Ishikawa (cell line): ENCODE data around the gene CELSR2.

Experiments used
- CEBPB ChIP-seq: IDR thresholded peaks from 2 replicates; pipeline ENCODE4 v1.6.1; 2012
- CREB1 ChIP-seq: IDR thresholded peaks from 2 replicates; pipeline ENCODE4 v1.6.1; 2012; ENCODE audit warnings: low read depth
- EGR1 ChIP-seq: IDR thresholded peaks from 2 replicates; pipeline ENCODE4 v1.6.1; 2012
- EP300 ChIP-seq: IDR thresholded peaks from 2 replicates; pipeline ENCODE4 v1.6.1; 2012; ENCODE audit warnings: borderline replicate concordance
- FOXM1 ChIP-seq: IDR thresholded peaks from 2 replicates; pipeline ENCODE4 v1.6.1; 2012; ENCODE audit warnings: low read depth, borderline replicate concordance
- MAX ChIP-seq: IDR thresholded peaks from 2 replicates; pipeline ENCODE4 v1.6.1; 2012
- NFIC ChIP-seq: IDR thresholded peaks from 2 replicates; pipeline ENCODE4 v1.6.1; 2012
- RAD21 ChIP-seq: IDR thresholded peaks from 2 replicates; pipeline ENCODE4 v1.6.1; 2012; ENCODE audit warnings: low read depth
- REST ChIP-seq: IDR thresholded peaks from 2 replicates; pipeline ENCODE4 v1.6.1; 2012; ENCODE audit warnings: low read depth, mild to moderate bottlenecking
- TAF1 ChIP-seq: IDR thresholded peaks from 2 replicates; pipeline ENCODE4 v1.6.1; 2012; ENCODE audit warnings: low read depth, mild to moderate bottlenecking
- TCF12 ChIP-seq: IDR thresholded peaks from 2 replicates; pipeline ENCODE4 v1.6.1; 2012; ENCODE audit warnings: low read depth
- TEAD4 ChIP-seq: IDR thresholded peaks from 2 replicates; pipeline ENCODE4 v1.6.1; 2012
- USF1 ChIP-seq: IDR thresholded peaks from 2 replicates; pipeline ENCODE4 v1.6.1; 2012
- YY1 ChIP-seq: IDR thresholded peaks from 2 replicates; pipeline ENCODE4 v1.6.1; 2012; ENCODE audit warnings: low read depth
- ZBTB7A ChIP-seq: IDR thresholded peaks from 2 replicates; pipeline ENCODE4 v1.6.1; 2012; ENCODE audit warnings: low read depth

CELSR2 gene

GRCh38 chr1:109206339-109206738 is 43.0 kb upstream of the CELSR2 start:
- TF ChIP-seq MAX (no peak), USF1 (no peak), TCF12 (no peak), EP300 (no peak), ZBTB7A (no peak), TAF1 (no peak), NFIC (no peak), EGR1 (no peak), RAD21 (no peak)

GRCh38 chr1:109207467-109208103 is 41.8 kb upstream of the CELSR2 start:
- TF ChIP-seq EP300: no peak
- TF ChIP-seq MAX: no peak
- no peak for TF ChIP-seq EGR1
- no peak for TF ChIP-seq USF1
- no peak for TF ChIP-seq TEAD4

- TF ChIP-seq EGR1: no peak
Observed at GRCh38 chr1:109208394-109208793, 40.9 kb upstream of the CELSR2 start.

- TF ChIP-seq CEBPB (no peak), FOXM1 (no peak), EGR1 (no peak), RAD21 (no peak), TEAD4 (no peak), YY1 (no peak), REST (no peak), CREB1 (no peak), TCF12 (no peak), USF1 (no peak), TAF1 (no peak), ZBTB7A (no peak), MAX (no peak), EP300 (no peak), NFIC (no peak)
Observed at GRCh38 chr1:109208836-109209463, 40.4 kb upstream of the CELSR2 start.

GRCh38 chr1:109210058-109210457 is 39.3 kb upstream of the CELSR2 start:
- TF ChIP-seq ZBTB7A (no peak), EP300 (no peak), REST (no peak), NFIC (no peak), USF1 (no peak), CREB1 (no peak), EGR1 (no peak), TCF12 (no peak), YY1 (no peak), RAD21 (no peak), FOXM1 (no peak), MAX (no peak), CEBPB (no peak), TEAD4 (no peak), TAF1 (no peak)
